ENCODE data around the gene INHBA.

INHBA gene

DNA sequence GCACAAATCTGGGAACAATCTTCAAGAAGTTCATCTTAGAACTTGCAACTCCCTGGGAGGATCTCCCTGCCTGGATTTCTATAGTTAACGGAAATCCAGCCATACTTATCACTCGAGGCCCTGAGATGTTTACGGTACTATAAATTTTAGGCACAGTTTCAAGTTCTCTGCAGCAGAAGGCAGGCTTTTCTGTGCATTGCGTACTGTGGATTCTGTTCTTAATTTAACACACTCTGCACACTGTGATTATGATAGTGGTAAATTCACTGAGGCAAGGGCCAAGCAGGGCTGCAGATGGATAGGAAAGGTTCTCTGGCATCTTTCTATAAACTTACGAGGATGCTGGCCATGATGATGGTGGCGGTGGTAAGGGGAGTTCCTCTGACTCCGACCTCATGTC lies 10.6 kb downstream of the INHBA start:
- Histone ChIP-seq H3K4me2 (ENCODE audit: low read depth, low read length, poor library complexity, severe bottlenecking) (no peak overlapping the region), H3K36me3 (ENCODE audit: insufficient read depth, low read length) (no peaks in the 10 kb centered on the region), H3F3A (ENCODE audit: low read depth) (no peaks in the 10 kb centered on the region), H3K4me3 (ENCODE audit: low read length, poor library complexity, severe bottlenecking) (no peak overlapping the region), H3K4me1 (ENCODE audit: insufficient read depth, low read length, poor library complexity, severe bottlenecking) (no peaks in the 10 kb centered on the region), H3K9me2 (replicated peaks; ENCODE audit: low read depth, low read length) (no peaks in the 10 kb centered on the region), H4K20me1 (ENCODE audit: insufficient read depth, low read length, poor library complexity, severe bottlenecking) (no peaks in the 10 kb centered on the region), H3K79me2 (ENCODE audit: insufficient read depth, low read length) (no peaks in the 10 kb centered on the region), H3K9me3 (ENCODE audit: insufficient read depth, low read depth, low read length) (no peaks in the 10 kb centered on the region), H2AFZ (ENCODE audit: low read length) (no peak overlapping the region), H3K27me3 (ENCODE audit: insufficient read depth, low read length, poor library complexity, severe bottlenecking) (no peaks in the 10 kb centered on the region), H3K9ac (ENCODE audit: low read depth, low read length, poor library complexity, severe bottlenecking) (no peak overlapping the region)
- TF ChIP-seq, protein P1, sequence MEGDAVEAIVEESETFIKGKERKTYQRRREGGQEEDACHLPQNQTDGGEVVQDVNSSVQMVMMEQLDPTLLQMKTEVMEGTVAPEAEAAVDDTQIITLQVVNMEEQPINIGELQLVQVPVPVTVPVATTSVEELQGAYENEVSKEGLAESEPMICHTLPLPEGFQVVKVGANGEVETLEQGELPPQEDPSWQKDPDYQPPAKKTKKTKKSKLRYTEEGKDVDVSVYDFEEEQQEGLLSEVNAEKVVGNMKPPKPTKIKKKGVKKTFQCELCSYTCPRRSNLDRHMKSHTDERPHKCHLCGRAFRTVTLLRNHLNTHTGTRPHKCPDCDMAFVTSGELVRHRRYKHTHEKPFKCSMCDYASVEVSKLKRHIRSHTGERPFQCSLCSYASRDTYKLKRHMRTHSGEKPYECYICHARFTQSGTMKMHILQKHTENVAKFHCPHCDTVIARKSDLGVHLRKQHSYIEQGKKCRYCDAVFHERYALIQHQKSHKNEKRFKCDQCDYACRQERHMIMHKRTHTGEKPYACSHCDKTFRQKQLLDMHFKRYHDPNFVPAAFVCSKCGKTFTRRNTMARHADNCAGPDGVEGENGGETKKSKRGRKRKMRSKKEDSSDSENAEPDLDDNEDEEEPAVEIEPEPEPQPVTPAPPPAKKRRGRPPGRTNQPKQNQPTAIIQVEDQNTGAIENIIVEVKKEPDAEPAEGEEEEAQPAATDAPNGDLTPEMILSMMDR (conservative IDR thresholded peaks at IDR 0.05; ENCODE audit: low read length): no peak
- no peak for TF ChIP-seq EZH2phosphoT487 (IDR thresholded peaks at IDR 0.05; ENCODE audit: borderline replicate concordance)

DNA sequence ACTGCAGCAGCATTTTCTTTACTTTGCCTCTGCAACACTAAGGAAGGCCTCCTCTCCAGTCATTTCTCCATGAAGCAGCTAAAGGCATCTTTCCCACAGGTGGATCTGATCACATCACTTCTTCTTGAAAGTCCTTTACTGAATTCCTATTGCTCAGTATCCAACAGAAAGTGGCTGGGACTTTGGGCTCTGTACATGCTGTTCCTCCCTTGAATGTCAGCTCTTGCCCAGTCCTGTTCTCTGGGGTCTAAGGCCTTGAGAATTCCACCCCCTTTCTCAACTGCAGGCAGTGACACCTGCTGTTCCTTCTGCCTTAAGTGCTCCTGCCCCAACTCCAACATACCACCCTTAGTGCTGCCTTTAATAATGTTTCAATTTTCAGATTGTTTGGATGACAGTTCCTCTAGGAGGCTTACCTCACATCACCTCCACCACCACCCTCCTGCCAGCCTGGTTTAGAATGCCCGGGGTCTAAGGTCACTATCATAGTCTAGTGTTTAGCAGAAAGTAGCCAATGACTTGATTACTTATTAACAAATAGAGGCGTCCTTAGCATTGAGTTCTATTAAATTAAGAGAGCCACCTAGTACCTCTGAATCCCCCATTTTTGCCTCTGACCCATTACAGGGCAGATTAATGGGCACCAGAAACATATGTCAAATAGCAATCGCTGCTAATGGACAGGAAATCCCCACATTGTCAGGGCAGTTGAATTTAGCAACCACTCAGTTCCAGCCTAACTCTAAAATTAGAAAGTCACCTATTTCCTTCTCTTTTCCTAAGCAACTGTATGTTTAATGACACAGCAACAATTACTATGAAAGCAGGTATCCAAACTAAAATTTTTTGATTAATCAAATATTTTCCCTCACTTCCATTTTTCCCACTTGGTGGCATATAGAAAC lies 11.4 kb downstream of the INHBA start:
- H3K9me3 ChIP-seq (ENCODE audit: insufficient read depth, low read depth, low read length): no peaks in the 10 kb centered on the region
- no peaks in the 10 kb centered on the region for H3K27me3 ChIP-seq (ENCODE audit: insufficient read depth, low read length, poor library complexity, severe bottlenecking)
- H3F3A ChIP-seq (ENCODE audit: low read depth): no peaks in the 10 kb centered on the region
- no peak overlapping the region for H3K4me2 ChIP-seq (ENCODE audit: low read depth, low read length, poor library complexity, severe bottlenecking)
- no peaks in the 10 kb centered on the region for H3K36me3 ChIP-seq (ENCODE audit: insufficient read depth, low read length)
- H3K4me1 ChIP-seq (ENCODE audit: insufficient read depth, low read length, poor library complexity, severe bottlenecking): no peaks in the 10 kb centered on the region
- H4K20me1 ChIP-seq (ENCODE audit: insufficient read depth, low read length, poor library complexity, severe bottlenecking): no peaks in the 10 kb centered on the region
- H3K4me3 ChIP-seq (ENCODE audit: low read length, poor library complexity, severe bottlenecking): no peak overlapping the region
- H3K9me2 ChIP-seq (replicated peaks; ENCODE audit: low read depth, low read length): no peaks in the 10 kb centered on the region
- no peak for TF ChIP-seq EZH2phosphoT487 (IDR thresholded peaks at IDR 0.05; ENCODE audit: borderline replicate concordance)
- TF ChIP-seq, protein P1 (conservative IDR thresholded peaks at IDR 0.05; ENCODE audit: low read length): no peak
- H2AFZ ChIP-seq (ENCODE audit: low read length): no peak overlapping the region
- no peak overlapping the region for H3K9ac ChIP-seq (ENCODE audit: low read depth, low read length, poor library complexity, severe bottlenecking)
- H3K79me2 ChIP-seq (ENCODE audit: insufficient read depth, low read length): no peaks in the 10 kb centered on the region

- no peaks in the 10 kb centered on the region for H3K9me2 ChIP-seq (replicated peaks; ENCODE audit: low read depth, low read length)
Observed at GRCh38 chr7:41689815-41690214, 13.1 kb downstream of the INHBA start.

More at GRCh38 chr7:41689815-41690214, 13.1 kb downstream of the INHBA start:
- Histone ChIP-seq H3F3A (ENCODE audit: low read depth) (no peaks in the 10 kb centered on the region), H3K4me3 (ENCODE audit: low read length, poor library complexity, severe bottlenecking) (no peak overlapping the region), H2AFZ (ENCODE audit: low read length) (no peak overlapping the region), H3K9ac (ENCODE audit: low read depth, low read length, poor library complexity, severe bottlenecking) (no peak overlapping the region), H3K36me3 (ENCODE audit: insufficient read depth, low read length) (no peaks in the 10 kb centered on the region), H3K4me2 (ENCODE audit: low read depth, low read length, poor library complexity, severe bottlenecking) (no peak overlapping the region), H3K79me2 (ENCODE audit: insufficient read depth, low read length) (no peaks in the 10 kb centered on the region), H3K27me3 (ENCODE audit: insufficient read depth, low read length, poor library complexity, severe bottlenecking) (no peaks in the 10 kb centered on the region), H4K20me1 (ENCODE audit: insufficient read depth, low read length, poor library complexity, severe bottlenecking) (no peaks in the 10 kb centered on the region), H3K9me3 (ENCODE audit: insufficient read depth, low read depth, low read length) (no peaks in the 10 kb centered on the region), H3K4me1 (ENCODE audit: insufficient read depth, low read length, poor library complexity, severe bottlenecking) (no peaks in the 10 kb centered on the region)
- no peak for TF ChIP-seq EZH2phosphoT487 (IDR thresholded peaks at IDR 0.05; ENCODE audit: borderline replicate concordance)
- TF ChIP-seq, protein P1 (conservative IDR thresholded peaks at IDR 0.05; ENCODE audit: low read length): no peak

Data from Loucy (cell line).